HG03342 (cell line): ENCODE results near the gene ASCL2.

Experiments used
- ATAC-seq: cut with Tn5 transposase; IDR thresholded peaks from one replicate; pipeline ENCODE4 v1.9.1; 2021; ENCODE audit warnings: mild to moderate bottlenecking, moderate library complexity; ENCODE audit not compliant: unreplicated experiment

The ASCL2 gene

GRCh38 chr11:2275334-2276279 is 5.2 kb upstream of the ASCL2 start:
- no peak for ATAC-seq

DNA sequence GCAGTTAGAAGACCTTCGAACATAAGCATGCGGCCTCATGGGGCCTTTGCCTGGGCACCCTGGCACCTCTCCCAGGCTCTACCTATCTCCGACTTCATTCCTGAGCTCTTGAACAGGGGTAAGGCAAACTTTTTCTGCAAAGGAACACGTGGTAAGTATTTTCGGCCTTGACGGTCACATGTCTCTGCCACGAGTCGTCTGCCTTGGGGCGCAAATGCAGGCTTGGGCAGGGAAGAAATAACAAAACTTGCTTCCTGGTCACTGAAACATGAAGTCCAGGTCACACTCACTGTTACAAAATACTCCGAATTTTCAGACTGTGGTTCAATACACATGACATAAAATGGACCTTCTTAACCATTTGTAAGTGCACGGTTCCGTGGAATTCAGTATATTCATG is 3.4 kb upstream of the ASCL2 start:
- no peak for ATAC-seq

DNA sequence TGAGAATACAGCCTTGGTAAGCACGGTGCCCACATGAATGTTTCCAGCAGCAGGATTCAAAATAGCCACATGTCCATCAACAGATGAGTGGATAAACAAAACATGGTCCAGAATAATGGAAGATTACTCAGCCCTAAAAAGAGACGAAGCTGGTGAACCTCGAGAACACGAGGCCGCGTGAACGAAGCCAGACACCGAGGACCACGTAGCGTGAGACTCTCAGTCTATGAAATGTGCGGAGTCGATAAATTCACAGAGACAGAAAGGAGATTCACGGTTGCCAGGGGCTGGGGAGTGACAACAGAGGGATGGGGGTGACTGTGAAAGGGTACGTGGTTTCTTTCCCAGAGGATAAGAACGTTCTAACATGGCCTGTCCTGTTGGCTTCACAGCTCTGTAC is 2.9 kb upstream of the ASCL2 start:
- ATAC-seq: no peak

- ATAC-seq: no peak
These were observed 2.5 kb upstream of the ASCL2 start for GRCh38 chr11:2272946-2273280.

DNA sequence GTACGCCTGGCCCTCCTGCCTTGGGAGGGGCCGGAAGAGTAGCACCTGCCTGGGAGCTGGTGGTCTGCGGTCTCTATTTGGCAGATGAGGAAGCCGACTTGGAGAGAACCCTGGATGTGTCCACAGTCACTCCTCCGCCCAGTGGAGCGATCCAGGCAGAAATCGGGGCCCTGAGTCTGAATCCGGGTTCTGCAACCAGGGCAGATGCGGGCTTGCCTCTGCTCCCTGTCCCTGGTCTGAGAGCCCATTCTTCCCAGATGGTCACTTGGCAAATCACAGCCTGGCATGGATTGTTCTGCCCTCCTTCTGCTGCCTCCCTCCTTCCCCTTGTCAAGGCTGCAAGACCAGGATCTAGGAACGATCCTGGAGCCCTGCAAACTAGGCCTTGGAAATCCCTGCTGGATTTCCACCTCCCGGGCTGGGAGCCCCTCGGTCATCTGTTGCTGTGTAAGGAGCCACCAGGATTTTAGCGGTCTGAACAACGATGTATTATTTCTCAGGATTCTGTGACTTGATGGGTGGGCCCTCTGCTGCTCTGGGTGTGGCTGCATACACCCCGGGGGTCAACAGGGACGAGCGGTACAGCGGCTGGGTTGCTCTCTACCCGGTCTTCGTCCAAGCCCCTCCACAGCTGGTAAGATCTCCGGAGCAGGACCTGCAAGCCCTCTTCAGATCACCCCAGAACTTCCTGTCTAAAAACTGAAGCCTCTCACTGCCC is 2.0 kb upstream of the ASCL2 start:
- no peak for ATAC-seq

DNA sequence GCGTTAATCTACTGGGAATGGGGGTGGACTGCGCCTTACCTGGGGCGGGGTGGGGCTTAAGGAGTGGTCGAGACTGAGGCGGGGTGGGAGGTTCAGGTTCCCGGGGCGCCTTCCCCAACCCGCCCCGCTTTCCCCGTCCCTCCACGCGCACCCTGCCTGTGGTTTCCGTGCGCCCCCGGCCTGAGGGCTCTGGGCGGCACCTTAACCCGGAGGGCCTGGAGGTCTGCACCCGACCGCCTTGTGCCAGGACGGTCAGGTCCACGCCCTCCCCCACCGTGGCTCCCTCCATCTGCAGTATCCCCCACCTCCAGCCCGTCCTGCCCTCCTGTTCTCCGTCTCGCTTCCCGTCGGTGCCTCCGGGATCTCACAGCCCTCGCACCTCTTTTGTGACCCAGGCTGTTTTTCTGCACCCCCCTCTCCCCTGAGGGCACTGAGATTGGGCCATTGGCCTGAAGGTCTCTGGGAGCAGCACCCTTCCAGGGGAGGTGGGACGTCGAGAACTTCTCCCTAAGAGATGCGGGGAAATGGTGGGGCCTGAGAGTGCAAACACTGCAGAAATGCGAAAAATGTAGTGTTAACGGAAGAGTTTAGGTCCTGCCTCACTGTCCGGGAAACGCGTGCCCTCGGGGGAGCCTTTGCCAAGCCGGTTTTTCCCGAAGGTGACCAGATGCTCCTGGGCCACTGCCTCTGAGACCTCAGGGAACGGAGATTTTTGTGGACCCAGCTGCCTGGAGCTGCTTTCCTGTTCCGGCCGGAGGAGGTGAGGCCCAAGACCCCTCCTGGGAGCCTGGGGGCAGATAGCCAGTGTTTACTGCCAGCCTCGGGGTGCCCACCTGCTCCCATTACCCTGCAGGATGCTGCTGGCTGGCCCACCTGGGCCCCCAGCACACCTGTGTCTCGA is 1.2 kb upstream of the ASCL2 start:
- no peak for ATAC-seq

DNA sequence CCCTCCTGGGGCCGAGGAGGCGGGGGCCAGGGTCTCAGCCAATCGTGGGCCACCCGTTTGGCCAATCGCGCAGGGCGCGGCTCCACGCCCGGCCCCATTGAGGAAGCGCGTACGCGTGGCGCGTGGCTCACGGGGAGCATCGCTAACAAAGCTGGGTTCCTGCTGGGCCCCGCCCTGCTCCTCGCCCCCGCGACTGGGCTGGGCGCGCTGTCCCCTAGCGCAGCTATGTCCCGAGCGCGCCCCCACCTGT is 614 bp upstream of the ASCL2 start:
- ATAC-seq: no peak

DNA sequence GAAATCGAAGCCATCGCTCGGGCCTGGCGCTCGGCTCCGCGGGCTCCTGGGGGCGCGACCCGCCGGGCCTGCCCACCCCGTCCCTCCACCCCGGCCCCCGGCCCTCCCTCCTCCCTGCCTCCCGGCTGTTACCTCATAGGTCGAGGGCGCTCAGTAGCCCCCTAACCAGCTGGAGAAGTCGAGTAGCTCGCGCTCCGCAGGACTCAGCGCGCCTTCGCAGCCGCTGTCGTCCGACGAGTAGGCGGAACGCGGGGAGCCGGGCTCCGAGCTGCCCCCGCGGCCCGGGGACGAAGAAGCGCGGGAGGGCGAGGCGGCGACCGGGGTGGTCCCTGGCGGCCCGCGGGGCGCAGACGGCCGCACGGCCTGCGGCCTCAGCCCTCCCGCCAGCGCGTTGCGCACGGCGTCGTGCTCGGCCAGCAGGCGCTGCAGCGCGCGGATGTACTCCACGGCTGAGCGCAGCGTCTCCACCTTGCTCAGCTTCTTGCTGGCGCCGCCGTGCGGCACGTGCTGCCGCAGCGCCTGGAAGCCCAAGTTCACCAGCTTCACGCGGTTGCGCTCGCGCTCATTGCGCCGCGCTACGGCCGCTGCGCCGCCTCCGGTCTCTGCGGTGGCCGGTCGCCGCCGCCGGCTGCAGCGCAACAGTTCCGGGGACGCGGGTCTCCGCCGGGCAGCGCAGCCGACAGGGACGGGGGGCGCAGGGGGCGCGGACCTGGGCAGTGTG is 627 bp downstream of the ASCL2 start:
- ATAC-seq: no peak

DNA sequence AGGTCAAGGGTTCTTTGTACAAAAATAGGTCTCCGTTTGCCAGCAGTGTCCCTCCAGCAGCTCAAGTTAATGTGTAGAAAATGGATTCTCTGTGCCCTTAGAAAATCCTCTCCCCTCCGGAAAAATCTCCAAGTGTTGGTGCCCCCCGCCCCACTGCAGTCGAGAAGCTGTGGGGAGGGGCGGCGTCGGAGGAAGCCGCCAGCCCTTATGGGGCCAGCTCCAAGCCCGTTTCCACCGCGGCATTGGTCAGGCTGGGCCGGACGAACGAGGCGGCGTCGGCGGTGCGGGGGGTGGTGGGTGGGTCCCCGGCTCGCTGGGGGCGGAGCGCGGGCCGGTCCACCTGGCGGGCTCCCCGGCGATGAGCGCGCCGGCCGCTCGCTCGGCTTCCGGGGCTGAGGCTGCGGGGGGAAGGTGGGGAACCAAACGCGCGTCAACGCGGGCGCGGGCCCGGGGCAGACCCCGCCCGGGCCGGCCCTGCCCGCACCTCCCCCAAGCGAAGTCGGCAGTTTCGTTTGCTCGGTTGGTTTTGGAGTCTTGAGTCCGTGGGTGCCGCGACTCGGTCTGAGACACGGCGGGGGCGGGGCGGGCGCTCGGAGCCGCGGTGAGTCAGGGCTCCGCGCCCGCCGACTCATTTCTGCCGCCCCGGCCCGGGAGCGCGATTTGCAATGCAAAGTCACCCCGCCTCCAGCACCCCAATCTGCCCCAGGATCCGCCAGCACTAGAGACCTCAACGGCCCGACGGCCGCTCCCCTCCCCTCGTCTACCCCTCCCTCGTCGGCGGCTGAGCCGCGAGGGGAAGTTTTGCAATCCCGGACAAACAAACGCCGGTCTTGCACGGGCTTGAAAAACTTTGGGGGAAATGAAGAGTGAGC is 1.4 kb downstream of the ASCL2 start:
- no peak for ATAC-seq

- ATAC-seq: no peak
These were observed 2.3 kb downstream of the ASCL2 start for GRCh38 chr11:2267851-2268728.

DNA sequence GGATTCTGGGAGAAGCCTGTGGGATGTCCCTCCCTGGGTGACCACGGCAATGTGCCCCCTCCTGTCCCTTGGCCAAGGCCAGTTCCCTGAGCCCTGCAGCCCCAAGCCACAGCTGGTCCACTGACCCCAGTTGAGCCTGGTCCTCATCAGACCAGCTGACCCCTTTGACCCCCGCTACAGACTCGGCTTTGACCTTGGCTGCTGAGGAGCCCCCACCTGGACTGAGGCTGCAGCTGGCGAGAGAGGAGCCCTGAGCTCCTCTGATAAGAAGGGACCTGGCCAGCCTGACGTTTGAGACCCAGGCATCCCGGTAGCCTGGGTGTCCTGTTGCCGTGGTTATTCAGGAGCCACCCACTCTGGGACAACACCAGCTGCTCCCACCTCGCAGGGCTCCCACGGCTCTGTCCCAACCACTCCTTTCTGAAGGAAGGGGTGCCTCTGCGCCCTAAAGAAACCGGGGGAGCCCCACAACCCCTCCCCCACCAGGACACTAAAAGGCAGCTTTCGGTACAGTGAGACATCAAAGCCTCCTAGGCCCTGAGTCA is 3.0 kb downstream of the ASCL2 start:
- ATAC-seq: no peak

- ATAC-seq: no peak
These were observed 3.6 kb downstream of the ASCL2 start for GRCh38 chr11:2266586-2267305.

DNA sequence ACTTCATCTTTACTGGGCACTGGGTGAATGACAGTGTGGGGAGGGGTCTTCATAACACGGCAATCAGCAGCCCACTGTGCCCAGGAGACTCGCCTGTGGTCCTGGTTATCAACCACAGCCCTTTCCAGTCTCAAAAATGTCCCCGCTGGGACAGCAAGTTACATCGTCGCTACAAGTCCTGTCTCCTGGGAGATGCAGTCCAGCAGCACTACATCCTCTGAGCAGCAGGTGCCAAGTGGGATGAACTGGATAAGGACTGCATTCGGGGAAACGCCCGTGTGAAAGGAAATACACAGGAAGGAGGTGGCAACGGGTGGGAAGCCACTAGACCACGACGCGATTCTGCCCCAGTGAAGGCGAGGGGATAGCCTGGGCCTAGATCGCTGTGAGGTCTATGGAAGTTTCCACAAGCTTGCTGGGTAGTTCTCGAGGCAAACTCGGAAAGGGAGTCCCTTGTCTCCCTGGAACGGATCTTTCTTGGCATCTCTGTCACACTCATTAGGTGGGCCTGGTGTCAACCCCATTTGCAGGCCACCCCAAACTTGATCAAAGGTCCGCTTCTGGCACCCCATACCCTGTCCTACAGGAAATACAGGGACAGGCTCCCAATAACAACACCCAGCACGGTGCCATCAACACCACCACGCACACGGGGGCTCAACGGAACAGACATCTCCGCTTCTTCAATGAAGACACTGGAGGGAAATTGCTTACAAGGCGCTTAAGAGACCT is 4.4 kb downstream of the ASCL2 start:
- no peak for ATAC-seq

DNA sequence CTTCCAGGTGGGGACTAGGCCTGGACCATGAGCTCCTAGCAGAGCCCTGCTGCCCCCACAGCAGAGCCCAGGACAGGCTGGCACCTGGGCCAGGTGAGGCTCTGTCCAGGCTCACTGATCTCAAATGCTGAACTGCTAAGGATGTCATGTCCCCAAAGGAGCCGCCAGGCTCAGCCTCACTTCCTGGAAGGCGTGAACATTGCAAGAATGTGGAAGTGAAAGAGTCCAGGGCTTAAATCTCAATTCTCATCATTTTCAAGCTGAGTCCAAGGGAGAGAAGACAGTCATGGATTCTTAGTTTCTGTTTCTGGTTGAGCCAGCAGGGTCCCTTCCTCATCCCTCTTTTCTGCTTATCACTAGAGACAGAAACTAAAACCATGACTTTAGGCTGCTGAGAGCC is 5.0 kb downstream of the ASCL2 start:
- ATAC-seq: peak; percentile 66

DNA sequence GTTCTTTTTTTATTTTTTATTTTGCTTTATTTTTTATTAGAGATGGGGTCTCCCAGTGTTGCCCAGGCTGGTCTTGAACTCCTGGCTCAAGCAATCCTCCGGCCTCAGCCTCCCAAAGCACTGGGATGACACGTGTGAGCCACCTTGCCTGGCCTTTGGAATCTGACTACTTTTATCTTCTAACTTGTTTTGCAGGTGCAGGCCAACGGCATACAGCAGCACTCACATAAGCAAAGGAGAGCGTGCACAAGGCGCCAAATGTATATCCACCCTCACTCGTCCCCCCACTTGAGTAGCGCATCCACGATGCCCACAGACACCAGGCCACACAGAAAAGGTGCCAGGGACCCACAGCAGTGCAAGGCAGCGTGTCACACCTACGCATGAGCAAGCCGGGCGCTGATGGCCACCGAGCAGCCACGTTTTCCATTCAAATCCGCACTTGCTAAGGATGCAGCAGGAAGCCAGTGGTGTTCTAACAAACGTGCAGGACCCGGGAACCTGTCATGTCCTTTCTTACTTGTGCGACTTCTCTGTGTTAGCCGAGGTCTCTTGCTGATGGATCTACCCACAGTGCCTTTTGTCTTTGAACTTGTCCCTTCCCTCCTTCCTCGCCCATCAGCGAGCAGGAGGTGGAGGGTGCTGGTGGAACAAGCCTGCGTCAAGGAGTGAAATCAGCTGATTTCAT is 5.9 kb downstream of the ASCL2 start:
- no peak for ATAC-seq

DNA sequence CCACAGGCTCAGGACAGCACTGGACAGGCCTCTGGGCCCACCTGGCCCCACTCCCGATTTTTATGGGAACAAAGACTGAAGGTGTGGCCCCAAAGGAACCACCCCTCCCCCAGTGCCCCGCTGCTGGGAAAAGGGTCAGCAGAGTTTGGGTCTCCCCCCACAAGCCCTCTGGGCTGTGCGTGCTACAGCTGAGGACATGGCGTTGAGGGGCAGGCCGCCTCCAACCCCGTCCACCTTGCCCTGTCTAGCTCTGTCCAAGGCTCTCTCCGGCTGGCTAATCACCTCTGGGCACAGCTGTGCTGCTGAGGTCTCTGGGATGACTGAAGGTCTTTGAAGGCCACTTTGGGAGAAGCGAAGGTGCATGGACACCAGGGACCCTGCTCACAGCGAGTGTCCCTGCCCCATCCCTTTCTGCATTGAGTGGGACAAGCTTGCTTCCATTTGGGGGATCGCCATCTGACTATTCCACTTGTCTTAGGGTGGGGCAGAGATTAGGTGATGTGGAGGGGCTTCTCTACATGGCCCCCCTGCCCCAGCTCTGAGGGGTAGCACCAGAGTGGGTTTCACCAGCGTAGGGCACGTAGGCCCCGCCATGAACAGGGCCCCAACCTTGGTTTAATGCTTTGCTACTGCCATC is 6.5 kb downstream of the ASCL2 start:
- ATAC-seq: no peak
